NCI-H2081 treated with DMSO at 0.1 percent for 48 hours (cell line): Measurements from ENCODE around the gene EIF1AX.
"Not testable (repeated sequence)": the region's sequence is repeated elsewhere in the genome, so short reads cannot be mapped to it uniquely, and the experiment has no call there.

Experiments used
- DNase-seq: peaks from one replicate; lab custom pipeline; 2025; lab: John Stamatoyannopoulos, UW

EIF1AX gene, protein sequence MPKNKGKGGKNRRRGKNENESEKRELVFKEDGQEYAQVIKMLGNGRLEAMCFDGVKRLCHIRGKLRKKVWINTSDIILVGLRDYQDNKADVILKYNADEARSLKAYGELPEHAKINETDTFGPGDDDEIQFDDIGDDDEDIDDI

DNA sequence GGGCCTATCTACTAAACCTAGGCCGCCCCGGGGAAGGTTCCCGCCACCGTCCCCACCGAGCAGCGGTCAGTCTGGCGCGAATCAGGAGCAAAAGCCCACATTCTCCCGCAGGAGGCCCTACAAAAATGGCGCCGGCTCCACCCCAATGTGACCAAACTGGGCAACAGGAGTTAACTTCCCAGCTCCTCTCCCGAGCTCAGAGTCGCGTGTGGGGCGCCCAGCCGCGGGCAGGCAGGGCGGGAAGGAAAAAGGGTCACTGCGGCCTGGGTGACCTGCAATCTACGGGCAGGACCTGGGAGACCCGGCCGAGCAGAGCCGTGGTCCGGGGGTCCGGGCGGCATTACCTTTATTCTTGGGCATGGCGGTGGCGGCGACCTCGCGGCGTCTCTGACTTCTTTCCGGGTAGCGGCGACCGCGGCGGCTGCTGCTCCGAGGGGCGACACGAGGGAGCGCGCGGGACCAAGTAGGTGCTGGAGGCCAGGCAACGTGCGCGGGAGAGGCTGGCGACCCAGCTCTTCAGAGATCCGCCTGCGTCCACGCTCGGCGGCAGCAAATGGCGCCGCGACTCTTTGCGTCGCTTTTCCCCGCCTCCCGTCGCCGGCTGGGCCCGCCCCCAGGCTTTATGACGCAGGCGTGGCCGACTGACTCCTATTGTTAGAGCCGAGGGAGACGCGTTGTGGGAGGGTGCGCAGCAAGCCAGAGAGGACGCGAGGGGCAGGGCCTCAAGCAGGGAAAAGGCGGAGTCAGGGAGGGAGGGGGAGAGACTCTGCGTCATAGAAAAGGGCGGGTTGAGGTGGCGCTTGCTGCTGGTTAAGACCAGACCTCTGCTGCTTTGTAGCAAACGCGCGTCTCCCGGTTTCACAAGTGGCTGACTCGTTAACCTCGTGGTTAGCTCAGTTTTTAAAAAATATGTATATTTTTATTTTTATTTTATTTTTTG lies at the start of gene EIF1AX:
Gene EIF1AX (minus strand): TSS at position 558 of the 940 bp plus-strand sequence. CDS start 198 bp downstream, at position 360.
- peak; percentile 93 for DNase-seq

DNA sequence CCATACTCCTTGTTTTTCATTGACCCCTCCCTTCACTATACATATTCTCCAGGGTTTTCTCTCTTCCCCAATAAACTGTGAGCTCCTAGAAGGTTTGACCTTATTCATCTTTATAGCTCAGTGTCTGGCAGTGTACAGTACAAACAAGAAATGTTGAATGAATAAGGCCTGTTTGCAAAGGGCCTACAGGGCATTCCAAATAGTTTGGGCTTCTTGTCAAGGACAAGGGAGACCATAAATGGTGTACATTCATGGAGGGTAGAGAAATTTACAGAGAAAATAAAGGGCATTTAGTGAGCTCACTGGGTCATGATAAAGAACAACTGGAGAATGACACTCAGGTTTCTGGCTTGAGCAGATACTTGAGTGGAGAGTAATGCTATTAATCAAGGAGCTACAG lies 47.5 kb upstream of the EIF1AX start:
- DNase-seq: no peak

DNA sequence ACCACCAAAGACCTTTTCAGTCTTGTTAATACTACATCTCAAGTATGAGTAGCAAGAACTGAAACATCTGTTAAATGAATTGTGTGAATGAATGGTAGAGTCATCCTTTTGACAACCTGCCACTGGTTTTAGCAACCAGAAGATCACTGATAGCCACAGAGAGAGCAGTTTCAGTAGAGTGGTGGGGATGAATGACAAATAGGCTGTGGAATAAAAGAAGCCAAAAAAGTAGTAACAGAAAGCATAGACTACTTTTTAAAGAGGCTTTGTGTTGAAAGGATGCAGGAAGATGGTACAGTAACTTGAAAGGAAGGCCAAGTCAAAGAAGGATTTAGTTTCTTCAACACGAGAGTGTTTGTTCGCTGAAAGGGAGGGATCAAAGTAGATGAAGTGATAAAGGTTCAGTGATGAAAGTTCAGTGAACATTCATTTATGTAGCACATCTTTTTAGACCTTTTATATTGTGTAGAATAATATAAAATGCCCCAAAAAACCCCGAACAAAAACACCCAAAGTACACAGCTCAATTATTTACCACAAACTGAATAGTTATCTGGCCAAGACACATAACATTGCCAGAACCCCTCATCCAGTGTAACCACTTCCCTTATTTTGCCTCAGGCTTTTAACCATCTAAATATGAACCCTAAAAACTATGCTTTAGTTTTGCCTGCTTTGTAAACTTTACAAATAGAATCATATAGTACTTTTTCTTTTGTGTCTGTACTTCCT lies 40.1 kb upstream of the EIF1AX start:
- DNase-seq: no peak

- no peak for DNase-seq
Observed at GRCh38 chrX:20177093-20177492, 35.5 kb upstream of the EIF1AX start.

GRCh38 chrX:20173856-20174255 lies 32.2 kb upstream of the EIF1AX start:
- no peak for DNase-seq

GRCh38 chrX:20173313-20173712 lies 31.7 kb upstream of the EIF1AX start:
- DNase-seq: no peak

- no peak for DNase-seq
Observed at GRCh38 chrX:20171887-20172286, 30.2 kb upstream of the EIF1AX start.

GRCh38 chrX:20162516-20162915 lies 20.9 kb upstream of the EIF1AX start:
- not testable (repeated sequence) for DNase-seq

DNA sequence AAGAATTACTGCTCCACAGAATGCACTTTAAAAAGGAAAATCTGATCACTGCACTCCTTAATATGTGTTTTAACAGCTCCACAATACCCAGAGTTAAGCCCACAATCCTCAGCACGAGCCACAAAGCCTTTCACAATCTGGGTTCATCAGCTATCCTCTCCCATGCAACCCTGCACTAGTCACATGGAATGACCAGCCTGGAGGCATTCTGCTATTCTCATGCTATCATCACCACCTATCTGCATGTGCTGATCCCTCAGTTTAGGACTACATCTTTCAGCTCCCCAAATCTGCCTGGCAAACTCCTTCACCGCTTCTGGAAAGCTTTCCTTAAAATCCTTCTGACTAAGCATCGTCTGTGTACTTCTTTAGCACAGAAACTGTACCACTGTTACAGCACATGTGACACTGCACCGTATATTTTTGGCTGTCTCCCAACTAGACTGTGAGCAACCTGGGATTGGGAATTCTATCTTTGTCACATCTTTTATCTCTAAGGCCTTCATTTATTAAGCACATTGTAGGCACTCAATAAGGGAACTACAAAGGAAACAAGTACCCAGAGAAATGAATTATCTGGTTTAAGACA lies 18.3 kb upstream of the EIF1AX start:
- no peak for DNase-seq

- DNase-seq: no peak
Observed at GRCh38 chrX:20151689-20152088, 10.1 kb upstream of the EIF1AX start.

GRCh38 chrX:20149326-20149725 lies 7.7 kb upstream of the EIF1AX start:
- DNase-seq: no peak

DNA sequence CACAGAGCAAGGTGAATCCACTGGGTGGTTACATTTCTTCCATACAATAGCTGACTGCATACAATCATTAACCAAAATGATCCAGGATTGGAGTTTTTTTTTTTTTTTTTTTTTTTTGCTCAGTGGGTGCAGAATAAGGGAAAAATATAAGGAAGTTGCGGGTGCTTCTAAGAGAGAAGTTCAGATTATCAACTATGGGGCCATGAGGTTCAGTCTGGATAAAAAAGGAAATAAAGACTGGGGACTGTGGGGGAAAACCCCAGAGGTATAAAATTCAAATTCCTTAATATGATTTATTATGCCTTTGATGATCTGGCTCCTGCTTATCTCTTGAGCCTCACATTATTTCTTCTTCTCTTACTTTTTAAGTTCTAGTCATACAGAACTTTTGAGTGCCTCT lies 5.9 kb upstream of the EIF1AX start:
- DNase-seq: no peak

GRCh38 chrX:20144491-20144890 lies 2.9 kb upstream of the EIF1AX start:
- no peak for DNase-seq

- DNase-seq: no peak
Observed at GRCh38 chrX:20143561-20143960, 1.9 kb upstream of the EIF1AX start.

DNA sequence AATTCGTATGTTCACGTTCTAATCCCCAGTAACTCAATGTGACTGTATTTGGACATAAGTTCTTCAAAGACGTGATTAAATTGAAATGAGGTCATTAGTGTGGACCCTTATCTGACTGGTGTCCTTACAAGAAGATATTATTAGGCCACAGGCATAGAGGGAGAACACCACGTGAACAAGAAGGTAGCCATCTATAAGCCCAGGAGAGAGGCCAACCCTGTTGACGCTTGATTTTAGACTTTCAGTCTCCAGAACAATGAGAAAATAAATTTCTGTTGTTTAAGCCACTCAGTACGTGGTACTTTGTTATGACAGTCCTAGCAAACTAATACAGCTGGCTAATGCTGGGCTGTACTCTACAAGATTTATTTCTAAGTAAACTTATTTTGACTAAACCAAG lies 1.5 kb upstream of the EIF1AX start:
- DNase-seq: no peak

DNA sequence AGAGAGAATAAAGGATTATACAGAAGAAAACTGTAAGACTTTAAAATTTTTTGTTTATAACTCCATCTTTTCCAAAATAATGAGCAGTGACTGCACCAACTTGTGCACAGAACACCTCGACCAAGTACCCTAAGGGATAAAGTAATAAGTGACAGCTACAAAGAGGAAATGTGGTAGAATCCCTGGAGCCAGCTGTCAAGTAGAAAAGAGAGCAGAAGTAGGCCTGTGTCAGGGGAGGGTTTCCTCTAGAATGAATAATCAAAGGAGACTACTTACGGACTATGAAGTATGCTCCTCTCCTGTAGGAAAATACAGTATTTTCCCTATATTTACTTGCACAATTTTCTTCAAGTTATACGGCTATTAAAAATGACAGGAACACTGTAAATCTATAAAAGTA lies 1.2 kb downstream of the EIF1AX start:
- DNase-seq: no peak

DNA sequence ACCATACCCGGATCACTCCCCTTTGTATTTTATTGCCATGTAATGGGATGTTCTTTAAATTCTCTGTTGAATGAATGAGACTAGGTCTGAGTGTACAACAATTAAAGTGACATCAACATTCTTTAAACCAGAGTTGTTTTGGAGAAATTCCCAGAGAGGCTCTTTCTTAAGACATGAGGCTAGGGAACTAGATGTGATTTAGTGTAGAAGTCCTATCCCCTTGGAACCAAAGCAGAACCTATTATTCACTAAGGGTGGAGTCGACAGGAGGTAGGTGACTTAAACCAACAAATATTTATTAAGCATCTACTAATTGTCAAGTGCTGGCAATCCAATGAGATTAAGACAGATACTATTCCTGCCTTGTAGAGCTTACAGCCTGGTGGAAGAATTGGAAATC lies 1.7 kb downstream of the EIF1AX start:
- DNase-seq: no peak

GRCh38 chrX:20135944-20136343 lies 5.7 kb downstream of the EIF1AX start:
- no peak for DNase-seq

GRCh38 chrX:20132666-20133065 lies 9.0 kb downstream of the EIF1AX start:
- no peak for DNase-seq

DNA sequence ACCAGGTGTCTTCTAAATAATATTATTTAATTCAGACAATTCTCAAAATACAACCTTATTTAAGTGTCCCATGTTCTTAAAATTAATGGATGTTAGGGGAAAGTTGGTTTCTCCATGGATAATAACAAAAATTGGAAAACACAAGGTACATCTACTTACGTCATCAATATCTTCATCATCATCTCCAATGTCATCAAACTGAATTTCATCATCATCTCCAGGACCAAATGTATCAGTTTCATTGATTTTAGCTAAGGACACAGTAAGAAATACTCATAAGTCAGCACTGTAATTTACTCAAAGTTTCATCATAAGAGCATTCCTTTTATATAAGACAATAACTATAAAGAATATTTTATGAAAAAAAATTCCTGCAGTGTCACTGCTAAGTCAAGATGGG lies 11.3 kb downstream of the EIF1AX start:
- DNase-seq: no peak

- DNase-seq: no peak
Observed at GRCh38 chrX:20129547-20129946, 12.1 kb downstream of the EIF1AX start.

- no peak for DNase-seq
Observed at GRCh38 chrX:20128670-20129069, 13.0 kb downstream of the EIF1AX start.
